MG63 (cell line): ENCODE data around the gene LCN6. TPM values are rescaled to one million over a fixed set of nuclear protein-coding genes. Genes with fewer than 3 reads are reported as not detected.

Experiments
- DNase-seq: peaks from one replicate; pipeline ENCODE4 v3.0.0-alpha.2; 2020
- H3K27me3 ChIP-seq: fragments of 250-450 bp; sonication (Bioruptor Pico); 2 replicates; pipeline ENCODE4 v1.5.1; 2020; ENCODE audit warnings: mild to moderate bottlenecking, moderate library complexity
- H3K36me3 ChIP-seq: fragments of 250-450 bp; sonication (Bioruptor Pico); 2 replicates; pipeline ENCODE4 v1.5.1; 2020; ENCODE audit warnings: mild to moderate bottlenecking, moderate library complexity
- H3K4me3 ChIP-seq: fragments of 250-450 bp; sonication (Bioruptor Pico); 2 replicates; pipeline ENCODE4 v1.5.1; 2020; ENCODE audit warnings: mild to moderate bottlenecking, moderate library complexity
- H3K9me3 ChIP-seq: fragments of 250-450 bp; sonication (Bioruptor Pico); 2 replicates; pipeline ENCODE4 v1.5.1; 2020; ENCODE audit warnings: mild to moderate bottlenecking, moderate library complexity
- total RNA-seq: library from RNA; depleted of rRNA; stranded (reverse); fragments of >200 nt; shearing (Covaris generic); gene quantifications from 2 replicates; pipeline ENCODE4 v1.2.3, GENCODE V29; 2014; ENCODE audit warnings: low replicate concordance; rRNA removed

Gene LCN6
- total RNA-seq, 1 experiment from 2014 or later = not detected

- DNase-seq = no peak
- no peak overlapping the region for H3K4me3 ChIP-seq
- H3K27me3 ChIP-seq = no peaks in the 10 kb centered on the region
- no peaks in the 10 kb centered on the region for H3K9me3 ChIP-seq
- no peaks in the 10 kb centered on the region for H3K36me3 ChIP-seq
These were observed 50.4 kb downstream of the LCN6 start for GRCh38 chr9:136697821-136698526.

DNA sequence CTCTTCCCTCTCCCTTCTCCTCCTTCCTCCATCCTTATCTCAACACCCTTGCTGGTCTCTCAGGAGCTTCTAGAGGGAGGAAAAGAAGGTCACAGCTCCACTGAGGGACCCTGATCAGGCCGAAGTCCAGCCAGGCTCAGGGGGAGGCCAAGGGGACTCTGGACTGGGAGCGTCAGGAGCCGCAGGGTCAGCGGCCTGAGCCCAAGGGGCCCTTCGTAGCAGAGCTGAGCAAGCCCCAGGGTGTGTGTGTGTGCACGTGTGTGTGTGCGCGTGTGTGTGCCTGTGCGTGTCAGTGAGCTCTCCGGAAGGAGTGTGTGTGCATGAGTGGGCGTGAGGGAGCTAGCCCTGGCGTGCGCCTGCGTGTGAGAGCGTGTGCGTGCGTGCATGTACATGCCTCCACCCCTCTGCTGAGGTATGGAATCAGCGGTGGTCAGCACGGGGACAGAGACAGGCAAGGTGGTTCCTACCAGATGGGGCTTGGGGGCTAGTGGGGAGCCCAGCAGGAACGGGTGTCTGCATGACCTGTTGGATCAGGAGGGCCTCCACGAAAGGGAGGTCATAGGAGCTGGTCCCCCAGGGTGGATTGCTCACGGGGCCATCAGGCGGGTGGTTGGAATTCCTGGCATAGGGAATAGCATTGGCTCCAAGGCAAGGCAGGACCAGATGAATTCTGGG, 51.0 kb downstream of the LCN6 start:
- H3K36me3 ChIP-seq = no peaks in the 10 kb centered on the region
- no peak overlapping the region for H3K4me3 ChIP-seq
- H3K27me3 ChIP-seq = no peaks in the 10 kb centered on the region
- no peaks in the 10 kb centered on the region for H3K9me3 ChIP-seq
- no peak for DNase-seq

DNA sequence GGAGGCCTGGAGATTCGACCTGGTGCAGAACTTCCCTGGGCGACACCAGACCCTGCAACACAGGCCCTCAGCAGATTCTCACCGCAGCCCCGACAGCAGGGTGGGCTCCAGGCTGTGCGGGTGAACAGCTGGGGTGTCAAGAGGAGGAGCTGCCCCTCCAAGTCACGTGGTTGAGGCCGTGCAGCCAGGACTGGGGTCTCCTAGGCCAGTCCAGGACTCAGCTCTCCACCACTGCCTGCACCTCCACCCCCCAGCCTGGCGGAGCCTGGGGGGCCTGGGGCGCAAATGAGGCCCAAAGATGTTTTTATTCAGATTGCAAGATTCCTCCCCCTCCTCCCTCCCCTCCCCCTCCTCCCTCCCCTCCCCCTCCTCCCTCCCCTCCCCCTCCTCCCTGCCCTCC, 51.8 kb downstream of the LCN6 start:
- H3K27me3 ChIP-seq = no peaks in the 10 kb centered on the region
- no peak overlapping the region for H3K4me3 ChIP-seq
- H3K36me3 ChIP-seq = no peaks in the 10 kb centered on the region
- H3K9me3 ChIP-seq = no peaks in the 10 kb centered on the region
- DNase-seq = no peak

- no peaks in the 10 kb centered on the region for H3K36me3 ChIP-seq
- DNase-seq = no peak
- no peaks in the 10 kb centered on the region for H3K9me3 ChIP-seq
- H3K27me3 ChIP-seq = no peaks in the 10 kb centered on the region
- no peak overlapping the region for H3K4me3 ChIP-seq
These were observed 52.4 kb downstream of the LCN6 start for GRCh38 chr9:136695955-136696354.

DNA sequence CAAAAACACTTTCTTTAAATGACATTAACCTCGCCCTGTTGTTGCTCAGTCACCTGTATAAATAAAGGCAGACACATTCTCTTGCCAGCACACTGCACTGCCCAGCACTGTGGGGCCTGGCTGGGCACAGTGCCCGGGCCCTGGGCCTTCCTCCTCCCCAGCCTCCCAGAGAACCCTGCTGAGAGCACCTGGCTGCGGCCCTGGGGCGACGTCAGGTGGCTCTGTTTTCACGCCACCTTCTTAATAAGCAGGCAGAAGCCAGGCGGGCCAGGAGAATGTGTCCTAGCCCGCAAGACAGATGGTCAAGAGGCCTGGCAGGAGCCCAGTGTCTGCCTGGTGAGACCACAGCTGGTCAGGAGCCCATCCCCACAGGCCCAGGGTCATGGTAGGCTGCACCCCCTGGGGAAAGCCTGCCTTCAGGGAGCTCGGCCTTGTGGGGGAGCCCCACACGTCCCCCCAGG, 52.9 kb downstream of the LCN6 start:
- DNase-seq = no peak
- Histone ChIP-seq H3K36me3 (no peaks in the 10 kb centered on the region), H3K27me3 (no peaks in the 10 kb centered on the region), H3K9me3 (no peaks in the 10 kb centered on the region), H3K4me3 (no peak overlapping the region)

- Histone ChIP-seq H3K36me3 (no peaks in the 10 kb centered on the region), H3K4me3 (no peak overlapping the region)
- no peak for DNase-seq
These were observed 53.5 kb downstream of the LCN6 start for GRCh38 chr9:136694872-136695247.

DNA sequence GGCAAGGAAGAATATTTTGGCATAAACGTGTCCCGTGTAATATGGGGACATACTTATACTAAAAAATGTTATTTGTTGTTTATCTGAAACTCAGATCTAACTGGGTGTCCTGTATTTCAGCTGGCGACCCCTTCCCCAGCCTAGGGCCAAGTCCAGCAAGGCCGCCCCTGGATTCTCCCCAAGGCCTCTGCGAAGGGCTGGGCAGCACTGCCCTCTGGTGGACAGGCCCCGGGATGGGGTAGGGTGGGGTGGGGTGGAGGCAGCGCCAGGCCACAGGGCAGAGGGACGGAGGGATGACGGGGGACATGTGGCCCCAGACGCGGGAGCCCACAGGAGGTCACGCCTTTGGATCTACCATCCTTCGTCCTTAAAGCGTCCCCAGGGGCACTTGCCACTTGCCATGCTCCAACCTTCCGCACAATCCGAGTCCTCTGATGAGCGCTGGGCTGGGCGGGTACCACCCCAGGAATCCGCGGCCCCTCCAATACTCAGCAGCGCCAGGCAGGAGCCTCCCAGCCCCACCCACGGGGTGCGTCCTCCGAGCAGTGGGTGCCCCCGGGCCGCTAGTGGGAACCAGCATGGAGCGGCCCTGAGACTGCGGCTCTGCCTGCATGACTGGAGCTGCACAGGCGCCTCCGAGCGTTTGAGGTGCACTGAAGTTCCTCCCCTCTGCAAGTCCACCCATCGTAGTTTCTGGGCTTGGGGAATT, 54.0 kb downstream of the LCN6 start:
- DNase-seq = peak; percentile 55
- Histone ChIP-seq H3K9me3 (no peaks in the 10 kb centered on the region), H3K36me3 (no peaks in the 10 kb centered on the region), H3K4me3 (no peak overlapping the region), H3K27me3 (no peaks in the 10 kb centered on the region)

More at GRCh38 chr9:136694872-136695247, 53.5 kb downstream of the LCN6 start:
- no peaks in the 10 kb centered on the region for H3K9me3 ChIP-seq
- no peaks in the 10 kb centered on the region for H3K27me3 ChIP-seq

Other genes with a start within 250 kb of the LCN6 start
- 4.4 and 4.7 TPM in 2 replicates for gene NOTCH1, start 202.5 kb downstream of the LCN6 start, total RNA-seq
- gene EGFL7, start 85.6 kb downstream of the LCN6 start, total RNA-seq = 24.5 and 25.9 TPM in 2 replicates
- 58.8 and 116 TPM in 2 replicates for gene AGPAT2, start 61.1 kb downstream of the LCN6 start, total RNA-seq
- gene DIPK1B, start 36.0 kb downstream of the LCN6 start, total RNA-seq = 11.5 and 13.3 TPM in 2 replicates
- gene LCN10, start 5.6 kb downstream of the LCN6 start, total RNA-seq = not detected in 2 replicates
- not detected in 2 replicates for gene LCN8, start 9.7 kb upstream of the LCN6 start, total RNA-seq
- gene LCN15, start 16.0 kb upstream of the LCN6 start, total RNA-seq = not detected in 2 replicates
- 53.9 and 57.5 TPM in 2 replicates for gene TMEM141, start 42.8 kb upstream of the LCN6 start, total RNA-seq
- not detected in 2 replicates for gene CCDC183, start 47.8 kb upstream of the LCN6 start, total RNA-seq
- gene RABL6, start 59.4 kb upstream of the LCN6 start, total RNA-seq = 67.4 and 101 TPM in 2 replicates
- gene AJM1, start 94.0 kb upstream of the LCN6 start, total RNA-seq = 0.82 TPM in 1 of 2 replicates, not detected in the other
- gene PHPT1, start 100.9 kb upstream of the LCN6 start, total RNA-seq = 47.1 and 74.1 TPM in 2 replicates
- 0.44 and 0.63 TPM in 2 replicates for gene MAMDC4, start 103.8 kb upstream of the LCN6 start, total RNA-seq
- 402 and 494 TPM in 2 replicates for gene EDF1, start 117.8 kb upstream of the LCN6 start, total RNA-seq
- 27.6 and 46.5 TPM in 2 replicates for gene TRAF2, start 138.0 kb upstream of the LCN6 start, total RNA-seq
- gene FBXW5, start 196.2 kb upstream of the LCN6 start, total RNA-seq = 66.3 and 88.3 TPM in 2 replicates
- gene C8G, start 196.7 kb upstream of the LCN6 start, total RNA-seq = not detected in 2 replicates
- not detected in 2 replicates for gene LCN12, start 203.7 kb upstream of the LCN6 start, total RNA-seq
- gene PTGDS, start 229.0 kb upstream of the LCN6 start, total RNA-seq = not detected in 2 replicates
- gene LCNL1, start 234.5 kb upstream of the LCN6 start, total RNA-seq = not detected in 2 replicates
- 27.5 and 63.0 TPM in 2 replicates for gene PAXX, start 243.9 kb upstream of the LCN6 start, total RNA-seq
- gene CLIC3, start 248.0 kb upstream of the LCN6 start, total RNA-seq = not detected in 2 replicates